Activated naive CD4-positive, alpha-beta T cell treated with anti-CD3 and anti-CD28 coated beads, Interleukin-2, amount 50 U/mL, for 24 hours (primary cell): Measurements from ENCODE around the gene KATNBL1.
"Not testable (repeated sequence)": the region's sequence is repeated elsewhere in the genome, so short reads cannot be mapped to it uniquely, and the experiment has no call there.

Experiments used
- H3K27ac Mint-ChIP-seq: one replicate; pipeline ENCODE4 v1.8.0; 2021; ENCODE audit warnings: mild to moderate bottlenecking, mixed read lengths
- H3K27me3 Mint-ChIP-seq: one replicate; pipeline ENCODE4 v1.8.0; 2021; ENCODE audit warnings: mixed read lengths
- H3K36me3 Mint-ChIP-seq: one replicate; pipeline ENCODE4 v1.8.0; 2021; ENCODE audit warnings: mixed read lengths
- H3K4me1 Mint-ChIP-seq: one replicate; pipeline ENCODE4 v1.8.0; 2021; ENCODE audit warnings: mixed read lengths
- H3K4me3 Mint-ChIP-seq: one replicate; pipeline ENCODE4 v1.8.0; 2021; ENCODE audit warnings: mild to moderate bottlenecking, mixed read lengths
- H3K9me3 Mint-ChIP-seq: one replicate; pipeline ENCODE4 v1.8.0; 2021; ENCODE audit warnings: mixed read lengths

Gene KATNBL1

DNA sequence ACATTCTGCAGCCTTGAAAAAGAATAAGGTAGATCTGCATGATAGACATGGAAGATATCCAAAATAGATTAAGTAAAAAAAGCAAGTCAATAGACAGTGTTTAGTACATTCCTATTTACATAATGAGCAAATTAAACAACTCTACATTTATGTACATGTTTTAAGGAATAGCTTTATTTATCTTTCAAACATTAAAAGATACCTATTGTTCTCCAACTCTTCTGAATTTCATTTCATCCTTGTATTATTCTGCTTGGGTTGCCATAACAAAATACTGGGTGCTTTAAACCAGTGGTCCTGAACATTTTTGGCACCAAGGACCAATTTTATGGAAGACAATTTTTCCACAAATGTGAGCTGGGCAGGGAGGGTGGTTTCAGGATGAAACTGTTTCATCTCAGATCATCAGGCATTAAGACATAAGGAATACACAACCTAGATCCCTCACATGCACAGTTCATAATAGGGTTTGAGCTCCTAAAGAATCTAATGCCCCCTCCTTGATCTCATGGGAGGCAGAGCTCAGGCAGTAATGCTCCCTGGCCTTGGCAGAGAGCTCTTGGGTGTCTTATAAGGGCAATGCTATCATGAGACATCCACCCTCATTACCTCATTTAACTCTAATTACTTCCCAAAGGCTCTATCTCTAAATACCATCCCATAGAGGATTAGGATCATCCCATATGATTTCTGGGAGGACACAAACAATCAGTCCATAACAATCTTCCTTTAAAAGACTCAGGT, 6.8 kb upstream of the KATNBL1 start:
- Mint-ChIP-seq H3K4me3 (no peak overlapping the region), H3K9me3 (no peaks in the 10 kb centered on the region), H3K27ac (no peak overlapping the region), H3K4me1 (no peaks in the 10 kb centered on the region), H3K27me3 (no peaks in the 10 kb centered on the region), H3K36me3 (no peaks in the 10 kb centered on the region)

DNA sequence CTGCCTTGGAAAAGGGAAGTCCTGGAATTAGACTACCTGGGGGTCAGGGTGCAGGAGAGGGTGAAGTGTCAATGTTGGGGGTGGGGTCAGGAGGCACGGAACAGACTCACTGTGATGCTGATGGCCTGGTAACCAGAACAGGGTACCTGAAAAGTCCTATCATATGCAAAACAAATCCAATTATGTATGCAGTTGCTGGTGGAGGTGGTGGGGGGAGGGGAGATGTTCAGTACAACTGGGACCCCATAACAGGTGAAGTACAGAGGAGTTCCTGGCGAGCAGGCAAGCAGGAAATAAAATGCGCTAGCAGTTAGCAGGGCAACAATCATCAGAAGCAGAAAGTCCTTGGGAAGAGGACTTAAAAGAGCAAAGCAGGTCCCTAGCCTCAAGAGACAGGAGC, 4.2 kb upstream of the KATNBL1 start:
- Mint-ChIP-seq H3K4me1 (peaks cover 3% of the 10 kb centered on the region), H3K36me3 (no peaks in the 10 kb centered on the region), H3K27me3 (no peaks in the 10 kb centered on the region), H3K9me3 (no peaks in the 10 kb centered on the region), H3K27ac (no peak overlapping the region), H3K4me3 (no peak overlapping the region)

DNA sequence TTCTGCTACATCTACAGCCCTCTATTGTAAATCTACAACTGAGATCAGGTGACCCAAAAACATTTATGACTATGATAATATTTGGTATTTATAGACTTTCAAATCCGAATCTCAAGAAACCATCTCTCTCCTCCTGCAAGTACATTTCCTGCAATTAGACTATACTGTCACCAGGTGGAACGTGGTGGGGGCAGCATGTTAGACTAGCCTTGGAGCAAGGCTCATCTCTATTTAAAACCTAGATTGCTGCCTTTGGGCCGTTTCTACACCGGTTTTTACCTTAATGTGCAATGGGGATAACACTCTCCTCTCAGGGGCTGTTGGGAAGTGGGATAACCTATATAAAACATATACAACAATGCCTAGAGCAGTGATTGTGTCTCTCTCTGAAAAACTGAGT, 3.8 kb upstream of the KATNBL1 start:
- Mint-ChIP-seq H3K9me3 (no peaks in the 10 kb centered on the region), H3K36me3 (no peaks in the 10 kb centered on the region), H3K4me1 (peaks cover 8% of the 10 kb centered on the region), H3K27ac (no peak overlapping the region), H3K4me3 (no peak overlapping the region), H3K27me3 (no peaks in the 10 kb centered on the region)

DNA sequence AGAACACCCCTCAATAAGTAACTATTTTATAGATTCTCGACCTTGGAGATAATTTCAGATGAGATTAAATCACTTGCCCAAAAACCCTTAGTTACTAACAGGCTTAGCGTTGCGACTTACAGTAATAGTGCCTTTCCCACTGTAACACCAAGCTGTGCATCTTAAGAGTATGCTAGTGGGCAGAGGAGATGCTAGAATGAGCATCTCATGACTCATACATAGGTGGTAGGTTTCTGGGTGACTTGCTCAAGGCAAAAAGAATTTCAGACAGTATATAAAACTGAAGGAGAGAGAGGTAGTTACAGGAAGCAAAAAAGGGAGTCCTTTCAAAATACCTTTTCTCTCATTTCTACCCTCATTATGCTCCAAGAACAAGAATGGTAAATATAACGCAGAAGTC, 3.9 kb downstream of the KATNBL1 start:
- Mint-ChIP-seq H3K4me1 (peaks cover 37% of the 10 kb centered on the region), H3K27me3 (no peaks in the 10 kb centered on the region), H3K4me3 (peak overlapping the region; percentile 51), H3K36me3 (peaks cover 7% of the 10 kb centered on the region), H3K9me3 (no peaks in the 10 kb centered on the region), H3K27ac (peak overlapping the region; percentile 76)

DNA sequence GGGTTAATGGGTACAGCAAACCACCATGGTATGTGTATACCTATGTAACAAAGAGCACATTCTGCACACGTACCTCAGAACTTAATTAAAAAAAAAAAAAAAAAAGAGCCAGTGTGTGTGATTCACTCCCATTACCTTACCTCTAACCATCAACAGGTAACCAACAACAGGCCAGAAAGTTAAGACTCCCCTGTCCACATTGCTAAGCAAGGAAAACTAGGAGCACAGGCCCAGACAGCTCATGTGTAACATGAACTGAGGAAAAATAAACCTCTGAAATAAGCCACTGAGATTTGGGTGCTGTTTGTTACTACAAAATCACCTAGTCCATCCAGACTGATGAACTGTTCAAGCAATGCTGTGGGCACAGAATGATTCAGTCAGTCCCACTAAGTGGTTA, 6.0 kb downstream of the KATNBL1 start:
- H3K27ac Mint-ChIP-seq, result no peak overlapping the region
- no peaks in the 10 kb centered on the region for H3K27me3 Mint-ChIP-seq
- H3K9me3 Mint-ChIP-seq, result no peaks in the 10 kb centered on the region
- peaks cover 12% of the 10 kb centered on the region for H3K36me3 Mint-ChIP-seq
- H3K4me1 Mint-ChIP-seq, result peaks cover 35% of the 10 kb centered on the region
- H3K4me3 Mint-ChIP-seq, result no peak overlapping the region

DNA sequence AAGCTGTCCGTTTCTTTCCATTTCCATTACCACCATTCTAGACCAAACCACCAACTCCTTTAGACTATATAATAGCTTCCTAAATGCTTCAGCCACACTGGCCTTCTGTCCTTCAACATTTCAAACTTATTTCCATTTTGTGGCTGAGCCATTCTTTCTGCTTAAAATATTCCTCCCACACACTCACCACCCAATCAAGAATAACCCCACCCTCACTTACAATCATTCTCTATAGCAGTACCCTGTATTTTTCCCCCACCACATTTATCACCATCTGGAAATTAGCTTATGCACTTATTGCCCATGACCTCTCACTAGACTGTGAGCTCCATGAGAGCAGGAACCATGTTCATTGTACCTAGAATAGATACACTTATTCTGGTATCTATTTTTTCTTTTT, 6.6 kb downstream of the KATNBL1 start:
- Mint-ChIP-seq H3K4me3 (no peak overlapping the region), H3K4me1 (peaks cover 33% of the 10 kb centered on the region), H3K9me3 (no peaks in the 10 kb centered on the region), H3K27me3 (no peaks in the 10 kb centered on the region), H3K27ac (peak overlapping the region; percentile 24), H3K36me3 (peaks cover 12% of the 10 kb centered on the region)

DNA sequence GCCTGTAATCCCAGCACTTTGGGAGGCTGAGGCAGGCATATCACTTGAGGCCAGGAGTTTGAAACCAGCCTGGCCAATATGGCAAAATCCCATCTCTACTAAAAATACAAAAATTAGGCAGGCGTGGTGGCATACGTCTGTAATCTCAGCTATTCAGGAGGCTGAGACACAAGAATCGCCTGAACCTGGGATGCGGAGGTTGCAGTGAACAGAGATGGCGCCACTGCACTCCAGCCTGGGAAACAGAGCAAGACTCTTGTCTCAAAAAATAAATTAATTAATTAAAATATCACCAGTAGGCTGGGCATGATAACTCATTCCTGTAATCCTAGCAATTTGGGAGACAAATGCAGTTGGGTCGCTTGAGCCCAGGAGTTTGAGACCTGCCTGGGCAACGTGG, 16.6 kb downstream of the KATNBL1 start:
- not testable (repeated sequence) for H3K36me3 Mint-ChIP-seq, H3K27ac Mint-ChIP-seq, H3K27me3 Mint-ChIP-seq, H3K9me3 Mint-ChIP-seq, H3K4me3 Mint-ChIP-seq
- H3K4me1 Mint-ChIP-seq, result peaks cover 24% of the 10 kb centered on the region

DNA sequence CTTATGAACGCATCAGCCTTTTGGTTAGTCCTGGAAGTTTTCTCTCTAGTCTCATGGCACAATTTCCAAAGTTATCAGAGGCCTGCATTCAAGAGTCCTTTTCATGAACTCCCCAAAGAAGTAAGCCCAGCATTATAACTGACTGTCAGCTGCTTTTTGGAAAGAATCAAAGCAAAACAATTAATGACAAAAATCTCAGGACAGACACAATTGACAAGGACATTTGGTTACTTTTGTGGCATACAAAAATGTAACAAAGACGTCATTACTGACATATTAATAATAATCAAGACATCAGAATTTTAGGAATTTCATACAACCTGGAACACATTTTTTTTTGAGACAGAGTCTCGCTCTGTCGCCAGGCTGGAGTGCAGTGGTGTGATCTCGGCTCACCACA, 21.2 kb downstream of the KATNBL1 start:
- H3K27ac Mint-ChIP-seq, result no peak overlapping the region
- H3K4me1 Mint-ChIP-seq, result peaks cover 27% of the 10 kb centered on the region
- peaks cover 8% of the 10 kb centered on the region for H3K36me3 Mint-ChIP-seq
- no peak overlapping the region for H3K4me3 Mint-ChIP-seq
- H3K9me3 Mint-ChIP-seq, result no peaks in the 10 kb centered on the region
- H3K27me3 Mint-ChIP-seq, result no peaks in the 10 kb centered on the region

DNA sequence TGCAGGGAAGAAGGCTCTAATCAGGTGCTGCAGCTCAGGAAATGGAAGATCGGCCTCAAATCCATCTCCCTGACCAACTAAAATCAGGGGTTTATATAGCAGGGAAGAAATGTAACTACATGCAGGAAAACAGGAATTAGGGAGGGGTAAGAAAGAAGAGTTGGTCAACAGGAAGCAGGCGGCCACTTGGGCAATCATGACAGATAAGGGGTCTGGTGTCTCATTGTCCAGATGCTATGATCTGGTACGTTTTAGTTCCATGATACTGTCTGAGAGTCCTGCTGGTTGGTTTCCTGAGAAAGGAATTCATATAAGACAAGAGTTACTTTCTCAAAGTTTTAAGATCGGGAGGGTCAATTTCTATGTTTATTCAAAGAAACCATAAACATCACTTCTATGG, 24.2 kb downstream of the KATNBL1 start:
- H3K27ac Mint-ChIP-seq, result no peak overlapping the region
- H3K9me3 Mint-ChIP-seq, result no peaks in the 10 kb centered on the region
- no peak overlapping the region for H3K4me3 Mint-ChIP-seq

DNA sequence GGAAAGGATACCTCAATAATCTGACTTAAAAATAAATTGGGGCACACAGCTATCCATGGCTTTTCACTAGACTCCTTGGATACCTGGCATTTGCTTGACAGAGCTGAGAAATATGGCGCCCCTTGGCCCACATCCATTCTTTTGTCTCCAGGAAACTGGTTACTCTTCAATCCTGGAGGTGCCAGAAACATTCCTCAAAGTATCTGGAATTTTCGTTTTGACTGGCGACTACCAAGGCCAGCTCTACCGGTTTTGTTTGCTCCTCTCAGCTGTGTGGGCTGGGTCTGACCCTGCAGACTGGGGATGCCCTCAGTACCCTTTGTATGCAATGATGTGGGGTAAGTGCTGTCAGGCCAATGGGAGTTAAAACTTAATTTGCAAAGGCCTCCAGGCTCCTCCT, 27.0 kb downstream of the KATNBL1 start:
- Mint-ChIP-seq H3K27ac (no peak overlapping the region), H3K9me3 (no peaks in the 10 kb centered on the region), H3K27me3 (no peaks in the 10 kb centered on the region), H3K36me3 (peaks cover 16% of the 10 kb centered on the region), H3K4me1 (peaks cover 26% of the 10 kb centered on the region), H3K4me3 (no peak overlapping the region)

More for the DNA sequence above, 24.2 kb downstream of the KATNBL1 start:
- peaks cover 11% of the 10 kb centered on the region for H3K36me3 Mint-ChIP-seq
- H3K4me1 Mint-ChIP-seq, result peaks cover 24% of the 10 kb centered on the region
- no peaks in the 10 kb centered on the region for H3K27me3 Mint-ChIP-seq

DNA sequence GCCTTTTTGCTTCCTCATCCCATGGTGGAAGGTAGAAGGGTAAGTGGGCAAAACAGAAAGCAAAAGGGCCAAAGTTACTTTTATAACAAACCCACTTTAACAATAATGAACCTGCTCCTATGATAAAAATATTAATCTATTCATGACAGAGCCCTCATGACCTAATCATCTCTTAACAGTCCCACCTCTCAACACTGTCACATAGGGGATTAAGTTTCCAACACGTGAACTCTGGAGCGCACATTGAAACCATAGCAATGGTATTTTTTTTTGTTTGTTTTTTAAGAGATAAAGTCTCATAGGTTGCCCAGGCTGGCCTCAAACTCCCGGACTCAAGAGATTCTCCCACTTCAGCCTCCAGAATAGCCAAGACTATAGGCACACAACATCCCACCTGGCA, 30.7 kb downstream of the KATNBL1 start:
- Mint-ChIP-seq H3K36me3 (peaks cover 15% of the 10 kb centered on the region), H3K4me1 (peaks cover 17% of the 10 kb centered on the region), H3K9me3 (peaks cover 2% of the 10 kb centered on the region), H3K27ac (no peak overlapping the region), H3K4me3 (no peak overlapping the region), H3K27me3 (no peaks in the 10 kb centered on the region)

DNA sequence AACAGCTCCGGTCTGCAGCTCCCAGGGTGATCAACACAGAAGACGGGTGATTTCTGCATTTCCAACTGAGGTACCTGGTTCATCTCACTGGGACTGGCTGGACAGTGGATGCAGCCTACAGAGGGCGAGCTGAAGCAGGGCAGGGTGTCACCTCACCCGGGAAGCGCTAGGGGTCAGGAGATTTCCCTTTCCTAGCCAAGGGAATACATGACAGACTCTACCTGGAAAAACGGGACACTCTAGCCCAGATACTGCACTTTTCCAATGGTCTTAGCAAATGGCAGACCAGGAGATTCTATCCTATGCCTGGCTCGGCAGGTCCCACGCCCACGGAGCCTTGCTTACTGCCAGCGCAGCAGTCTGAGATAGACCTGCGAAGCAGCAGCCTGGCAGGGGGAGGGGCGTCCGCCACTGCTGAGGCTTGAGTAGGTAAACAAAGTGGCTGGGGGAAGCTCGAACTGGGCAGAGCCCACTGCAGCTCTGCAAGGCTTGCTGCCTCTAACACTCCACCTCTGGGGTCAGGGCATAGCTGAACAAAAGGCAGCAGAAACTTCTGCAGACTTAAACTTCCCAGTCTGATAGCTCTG, 43.8 kb downstream of the KATNBL1 start:
- Mint-ChIP-seq H3K36me3 (peaks cover 50% of the 10 kb centered on the region), H3K4me1 (peaks cover 34% of the 10 kb centered on the region), H3K9me3 (peaks cover 10% of the 10 kb centered on the region)
- H3K4me3 Mint-ChIP-seq, H3K27ac Mint-ChIP-seq, H3K27me3 Mint-ChIP-seq: not testable (repeated sequence)

DNA sequence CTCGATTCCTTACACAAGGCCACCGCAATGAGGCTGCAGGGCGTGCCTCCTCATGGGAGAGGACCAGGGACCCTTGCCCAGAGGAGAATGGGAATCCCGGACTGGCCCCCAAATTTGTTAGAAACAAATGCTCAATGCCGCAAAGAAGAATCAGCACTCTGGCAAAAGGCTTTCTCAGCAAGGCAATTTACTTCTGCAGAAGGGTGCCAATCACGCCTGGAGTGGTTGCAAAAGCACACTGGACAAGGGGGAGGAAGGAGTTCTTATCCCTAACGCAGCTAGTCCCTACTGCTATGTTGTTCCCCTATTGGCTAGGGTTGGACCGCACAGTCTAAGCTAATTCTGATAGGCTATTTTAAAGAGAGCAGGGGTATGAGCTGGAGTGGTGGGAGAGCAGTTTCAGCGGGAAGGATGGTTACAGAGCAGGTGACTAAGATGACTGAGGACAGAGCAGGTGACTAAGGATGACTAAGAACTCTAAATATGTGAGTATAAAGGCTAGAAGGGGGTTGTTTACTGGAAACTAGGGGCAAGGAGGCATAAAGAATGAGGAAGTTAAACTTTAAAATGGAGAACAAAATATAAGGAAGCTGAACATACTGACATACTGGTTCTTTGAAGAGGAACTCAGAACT, 48.5 kb downstream of the KATNBL1 start:
- Mint-ChIP-seq H3K9me3 (peaks cover 17% of the 10 kb centered on the region), H3K27ac (no peak overlapping the region), H3K36me3 (peaks cover 58% of the 10 kb centered on the region), H3K4me3 (no peak overlapping the region), H3K4me1 (peaks cover 8% of the 10 kb centered on the region), H3K27me3 (no peaks in the 10 kb centered on the region)

DNA sequence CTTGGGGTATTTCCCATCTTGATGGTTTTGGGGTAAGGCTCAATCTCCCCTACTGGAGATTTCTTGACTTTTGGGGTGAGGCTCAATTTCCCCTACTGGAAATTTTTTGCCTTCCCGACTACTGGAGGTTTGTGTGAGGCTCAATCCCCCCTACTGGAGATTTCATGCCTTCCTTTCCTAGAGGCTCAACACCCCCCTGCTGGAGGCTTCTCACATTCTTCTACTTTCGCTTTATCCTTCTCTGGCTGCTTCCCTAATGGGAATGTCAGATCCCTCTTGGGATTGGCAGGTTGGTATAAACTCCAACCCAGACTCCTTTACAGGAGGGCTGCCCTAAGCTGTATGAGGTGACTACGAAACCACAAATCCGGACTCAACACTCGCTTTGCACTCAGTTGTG, 49.2 kb downstream of the KATNBL1 start:
- Mint-ChIP-seq H3K27me3 (no peaks in the 10 kb centered on the region), H3K9me3 (peaks cover 17% of the 10 kb centered on the region), H3K4me1 (peaks cover 8% of the 10 kb centered on the region), H3K36me3 (peaks cover 65% of the 10 kb centered on the region), H3K4me3 (no peak overlapping the region), H3K27ac (no peak overlapping the region)

DNA sequence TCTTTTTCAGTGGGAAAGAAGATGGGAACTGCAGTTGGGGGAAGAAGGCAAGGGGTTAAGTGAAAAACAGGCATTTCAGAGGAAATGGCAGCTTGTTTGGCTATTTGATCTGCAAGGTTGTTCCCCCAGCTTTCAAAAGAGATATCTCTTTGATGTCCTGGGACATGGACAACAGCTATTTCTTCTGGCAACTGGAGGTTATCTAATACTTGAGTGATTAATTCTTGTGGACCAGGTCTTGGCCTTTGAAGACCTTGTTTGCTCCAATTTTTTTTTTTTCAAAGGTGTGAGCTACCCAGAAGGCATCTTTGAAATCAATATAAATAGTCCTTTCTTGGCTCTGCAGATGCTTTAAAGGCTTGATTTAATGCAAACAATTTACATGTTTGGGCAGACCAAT, 51.5 kb downstream of the KATNBL1 start:
- H3K27me3 Mint-ChIP-seq, result no peaks in the 10 kb centered on the region
- peaks cover 12% of the 10 kb centered on the region for H3K9me3 Mint-ChIP-seq
- peaks cover 5% of the 10 kb centered on the region for H3K4me1 Mint-ChIP-seq
- H3K36me3 Mint-ChIP-seq, result peaks cover 72% of the 10 kb centered on the region
- no peak overlapping the region for H3K4me3 Mint-ChIP-seq
- H3K27ac Mint-ChIP-seq, result no peak overlapping the region

DNA sequence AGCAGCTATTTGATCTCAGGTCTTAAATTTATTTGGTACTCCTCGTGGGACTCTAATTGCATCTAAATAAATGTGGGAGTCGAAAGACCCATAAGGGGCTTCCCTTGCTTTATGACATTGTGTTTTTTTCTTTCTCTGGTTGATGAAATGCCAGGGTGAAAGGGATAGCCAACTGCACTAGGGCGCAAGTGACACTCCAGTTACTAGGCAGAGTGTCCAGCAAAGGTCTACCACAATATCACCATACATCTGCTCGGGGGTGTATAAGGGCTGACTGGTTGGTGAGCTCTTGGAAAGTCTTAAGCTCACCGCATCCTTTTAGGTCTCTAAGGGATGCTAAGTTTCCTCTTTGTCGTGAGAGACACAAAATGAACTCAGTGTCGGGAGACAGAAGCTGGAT, 54.0 kb downstream of the KATNBL1 start:
- Mint-ChIP-seq H3K27ac (no peak overlapping the region), H3K36me3 (peaks cover 63% of the 10 kb centered on the region), H3K4me3 (no peak overlapping the region), H3K27me3 (no peaks in the 10 kb centered on the region), H3K9me3 (peaks cover 7% of the 10 kb centered on the region), H3K4me1 (no peaks in the 10 kb centered on the region)
